ENCODE results near the gene POU2F2.

- TF ChIP-seq EZH2phosphoT487 (conservative IDR thresholded peaks at IDR 0.05; ENCODE audit: low read length) (no peak), CTCF (IDR thresholded peaks at IDR 0.05; ENCODE audit: insufficient read depth, low read length, poor library complexity, severe bottlenecking) (no peak)
These were observed 74.4 kb downstream of the POU2F2 start for GRCh38 chr19:42057846-42058245.
